ENCODE measurements around the gene INPP5A. TPM values are rescaled to one million over a fixed set of nuclear protein-coding genes. Genes with fewer than 3 reads are reported as not detected.
A peak's percentile ranks its signal among the peaks of the same experiment; 100 is the strongest.

INPP5A gene
- total RNA-seq, 1 experiment from 2014 or later = 44.5 TPM

GRCh38 chr10:132533571-132534260, 3.9 kb upstream of the INPP5A start:
- H3K4me3 Mint-ChIP-seq (ENCODE audit: unreplicated experiment) = no peak overlapping the region
- peak in 1 of 2 experiments; percentile 26 for DNase-seq
- H3K36me3 ChIP-seq (ENCODE audit: control insufficient read depth, insufficient read depth, low read length) = no peaks in the 10 kb centered on the region
- H3K36me3 Mint-ChIP-seq (ENCODE audit: insufficient read depth, unreplicated experiment) = peaks cover 6% of the 10 kb centered on the region
- TF ChIP-seq CTCF (IDR thresholded peaks at IDR 0.05; ENCODE audit: insufficient read depth in 1 of 2, low read depth in 1 of 2, low read length in 1 of 2, severe bottlenecking in 1 of 2, unreplicated experiment in 1 of 2) = no peak
- peaks cover 23% of the 10 kb centered on the region for H3K4me1 Mint-ChIP-seq (ENCODE audit: low read depth, unreplicated experiment)
- ChIA-PET CTCF (no interaction called here), POLR2A (no interaction called here)
- H3K4me1 ChIP-seq = peaks cover 18% of the 10 kb centered on the region
- H3K27ac Mint-ChIP-seq (ENCODE audit: unreplicated experiment) = no peak overlapping the region
- H3K27me3 Mint-ChIP-seq (ENCODE audit: insufficient read depth, unreplicated experiment) = no peaks in the 10 kb centered on the region
- no peaks in the 10 kb centered on the region for H3K9me3 ChIP-seq
- no peaks in the 10 kb centered on the region for H3K27me3 ChIP-seq (replicated peaks; ENCODE audit: control insufficient read depth, insufficient read depth, low read length)
- BruUV-seq (replicated peaks) = no TSS peak
- H3K9me3 Mint-ChIP-seq (ENCODE audit: unreplicated experiment) = no peaks in the 10 kb centered on the region
- no peak overlapping the region for H3K4me3 ChIP-seq (ENCODE audit: low read depth, low read length)
- intact Hi-C loops (cut with micrococcal nuclease; ENCODE audit: unreplicated experiment) = no loop called here

GRCh38 chr10:132534391-132535064, 3.1 kb upstream of the INPP5A start:
- intact Hi-C loops (cut with micrococcal nuclease; ENCODE audit: unreplicated experiment) = no loop called here
- TF ChIP-seq CTCF (IDR thresholded peaks at IDR 0.05; ENCODE audit: insufficient read depth in 1 of 2, low read depth in 1 of 2, low read length in 1 of 2, severe bottlenecking in 1 of 2, unreplicated experiment in 1 of 2) = no peak

GRCh38 chr10:132535065-132535651, 2.4 kb upstream of the INPP5A start:
- peak in 1 of 2 experiments; percentile 23 for DNase-seq
- peaks cover 6% of the 10 kb centered on the region for H3K36me3 Mint-ChIP-seq (ENCODE audit: insufficient read depth, unreplicated experiment)
- CTCF ChIA-PET = no interaction called here
- no peak for TF ChIP-seq CTCF (IDR thresholded peaks at IDR 0.05; ENCODE audit: insufficient read depth in 1 of 2, low read depth in 1 of 2, low read length in 1 of 2, severe bottlenecking in 1 of 2, unreplicated experiment in 1 of 2)
- H3K9me3 ChIP-seq = no peaks in the 10 kb centered on the region
- no peaks in the 10 kb centered on the region for H3K9me3 Mint-ChIP-seq (ENCODE audit: unreplicated experiment)
- peaks cover 25% of the 10 kb centered on the region for H3K4me1 ChIP-seq
- H3K4me3 Mint-ChIP-seq (ENCODE audit: unreplicated experiment) = peak overlapping the region; percentile 51
- no peak overlapping the region for H3K4me3 ChIP-seq (ENCODE audit: low read depth, low read length)
- H3K36me3 ChIP-seq (ENCODE audit: control insufficient read depth, insufficient read depth, low read length) = no peaks in the 10 kb centered on the region
- H3K27ac Mint-ChIP-seq (ENCODE audit: unreplicated experiment) = no peak overlapping the region
- peaks cover 28% of the 10 kb centered on the region for H3K4me1 Mint-ChIP-seq (ENCODE audit: low read depth, unreplicated experiment)
- no peaks in the 10 kb centered on the region for H3K27me3 Mint-ChIP-seq (ENCODE audit: insufficient read depth, unreplicated experiment)
- POLR2A ChIA-PET = no interaction called here
- no TSS peak for BruUV-seq (replicated peaks)
- H3K27me3 ChIP-seq (replicated peaks; ENCODE audit: control insufficient read depth, insufficient read depth, low read length) = no peaks in the 10 kb centered on the region
- intact Hi-C loops (cut with micrococcal nuclease; ENCODE audit: unreplicated experiment) = no loop called here

More at GRCh38 chr10:132534391-132535064, 3.1 kb upstream of the INPP5A start:
- Histone ChIP-seq H3K27me3 (replicated peaks; ENCODE audit: control insufficient read depth, insufficient read depth, low read length) (no peaks in the 10 kb centered on the region), H3K4me1 (peaks cover 25% of the 10 kb centered on the region), H3K4me3 (ENCODE audit: low read depth, low read length) (no peak overlapping the region), H3K9me3 (no peaks in the 10 kb centered on the region), H3K36me3 (ENCODE audit: control insufficient read depth, insufficient read depth, low read length) (no peaks in the 10 kb centered on the region)
- Mint-ChIP-seq H3K27ac (ENCODE audit: unreplicated experiment) (no peak overlapping the region), H3K4me3 (ENCODE audit: unreplicated experiment) (peak overlapping the region; percentile 51), H3K27me3 (ENCODE audit: insufficient read depth, unreplicated experiment) (no peaks in the 10 kb centered on the region), H3K36me3 (ENCODE audit: insufficient read depth, unreplicated experiment) (peaks cover 6% of the 10 kb centered on the region), H3K9me3 (ENCODE audit: unreplicated experiment) (no peaks in the 10 kb centered on the region), H3K4me1 (ENCODE audit: low read depth, unreplicated experiment) (peaks cover 28% of the 10 kb centered on the region)
- no TSS peak for BruUV-seq (replicated peaks)
- ChIA-PET POLR2A (no interaction called here), CTCF (no interaction called here)
- DNase-seq = peak in 1 of 2 experiments; percentile 12
